Measurements from ENCODE around the gene PIK3R1. TPM values are rescaled to one million over a fixed set of nuclear protein-coding genes. Genes with fewer than 3 reads are reported as not detected.

PIK3R1 gene
- total RNA-seq, 1 donor from 2014 or later = 110 TPM

- TF ChIP-seq CTCF (conservative IDR thresholded peaks at IDR 0.05) = no peak
- Mint-ChIP-seq H3K4me1 (ENCODE audit: unreplicated experiment) (no peaks in the 10 kb centered on the region), H3K27me3 (peaks cover 17% of the 10 kb centered on the region), H3K9me3 (no peaks in the 10 kb centered on the region), H3K27ac (no peak overlapping the region), H3K4me3 (no peak overlapping the region), H3K36me3 (no peaks in the 10 kb centered on the region)
- DNase-seq (ENCODE audit: extremely low spot score, unreplicated experiment) = no peak
These were observed 97.8 kb downstream of the PIK3R1 start for GRCh38 chr5:68313336-68313735.

GRCh38 chr5:68314465-68314864, 98.9 kb downstream of the PIK3R1 start:
- TF ChIP-seq CTCF (conservative IDR thresholded peaks at IDR 0.05) = no peak
- H3K4me3 Mint-ChIP-seq = no peak overlapping the region
- H3K27me3 Mint-ChIP-seq = peaks cover 19% of the 10 kb centered on the region
- no peak overlapping the region for H3K27ac Mint-ChIP-seq
- no peaks in the 10 kb centered on the region for H3K9me3 Mint-ChIP-seq
- no peaks in the 10 kb centered on the region for H3K36me3 Mint-ChIP-seq
- no peak for DNase-seq (ENCODE audit: extremely low spot score, unreplicated experiment)
- peaks cover 4% of the 10 kb centered on the region for H3K4me1 Mint-ChIP-seq (ENCODE audit: unreplicated experiment)

- H3K27ac Mint-ChIP-seq = no peak overlapping the region
- H3K27me3 Mint-ChIP-seq = peaks cover 13% of the 10 kb centered on the region
- H3K36me3 Mint-ChIP-seq = no peaks in the 10 kb centered on the region
- no peak for TF ChIP-seq CTCF (conservative IDR thresholded peaks at IDR 0.05)
- H3K4me1 Mint-ChIP-seq (ENCODE audit: unreplicated experiment) = peaks cover 7% of the 10 kb centered on the region
- no peaks in the 10 kb centered on the region for H3K9me3 Mint-ChIP-seq
- no peak for DNase-seq (ENCODE audit: extremely low spot score, unreplicated experiment)
- no peak overlapping the region for H3K4me3 Mint-ChIP-seq
These were observed 100.2 kb downstream of the PIK3R1 start for GRCh38 chr5:68315679-68316271.

GRCh38 chr5:68316469-68316868, 100.9 kb downstream of the PIK3R1 start:
- Mint-ChIP-seq H3K27me3 (peaks cover 10% of the 10 kb centered on the region), H3K27ac (no peak overlapping the region), H3K4me3 (no peak overlapping the region), H3K36me3 (no peaks in the 10 kb centered on the region), H3K9me3 (no peaks in the 10 kb centered on the region), H3K4me1 (ENCODE audit: unreplicated experiment) (peaks cover 7% of the 10 kb centered on the region)
- no peak for DNase-seq (ENCODE audit: extremely low spot score, unreplicated experiment)
- TF ChIP-seq CTCF (conservative IDR thresholded peaks at IDR 0.05) = no peak

- H3K27ac Mint-ChIP-seq = no peak overlapping the region
- peaks cover 10% of the 10 kb centered on the region for H3K27me3 Mint-ChIP-seq
- TF ChIP-seq CTCF (conservative IDR thresholded peaks at IDR 0.05) = no peak
- no peak for DNase-seq (ENCODE audit: extremely low spot score, unreplicated experiment)
- H3K36me3 Mint-ChIP-seq = no peaks in the 10 kb centered on the region
- peaks cover 7% of the 10 kb centered on the region for H3K4me1 Mint-ChIP-seq (ENCODE audit: unreplicated experiment)
- H3K9me3 Mint-ChIP-seq = no peaks in the 10 kb centered on the region
- H3K4me3 Mint-ChIP-seq = no peak overlapping the region
These were observed 102.1 kb downstream of the PIK3R1 start for GRCh38 chr5:68317646-68318045.
